Naive B cell (primary cell): ENCODE measurements around the gene BRAP. TPM values are rescaled to one million over a fixed set of nuclear protein-coding genes. Genes with fewer than 3 reads are reported as not detected.
"Not testable (repeated sequence)": the region's sequence is repeated elsewhere in the genome, so short reads cannot be mapped to it uniquely, and the experiment has no call there.

Source experiments
- ATAC-seq, 2 donors: fragments of 150-1000 bp; cut with Tn5 transposase; 2 replicates each; pipeline ENCODE4 v1.10.0; 2021; ENCODE audit warnings: low read depth in 2 of 2, mild to moderate bottlenecking in 2 of 2, moderate library complexity in 2 of 2
- DNase-seq: peaks from one replicate; pipeline ENCODE4 v3.0.0; 2022
- H3K27ac Mint-ChIP-seq, 6 donors: one replicate each; pipeline ENCODE4 v1.8.0; 2020 to 2022; ENCODE audit warnings: mild to moderate bottlenecking in 6 of 6, mixed read lengths in 6 of 6, moderate library complexity in 5 of 6, inconsistent platforms in 2 of 6
- H3K27me3 Mint-ChIP-seq, 3 donors: one replicate each; pipeline ENCODE4 v1.8.0; 2021 to 2022; ENCODE audit warnings: mixed read lengths in 3 of 3, mild to moderate bottlenecking in 1 of 3
- H3K36me3 Mint-ChIP-seq, 2 donors: one replicate each; pipeline ENCODE4 v1.8.0; 2020 to 2022; ENCODE audit warnings: mixed read lengths in 2 of 2, inconsistent platforms in 1 of 2, mild to moderate bottlenecking in 1 of 2
- H3K4me1 Mint-ChIP-seq, 3 donors: one replicate each; pipeline ENCODE4 v1.8.0; 2020 to 2022; ENCODE audit warnings: mixed read lengths in 3 of 3, inconsistent platforms in 1 of 3, mild to moderate bottlenecking in 1 of 3, moderate library complexity in 1 of 3
- H3K4me3 Mint-ChIP-seq, 8 donors: one replicate each; pipeline ENCODE4 v1.8.0; 2020 to 2022; ENCODE audit warnings: mild to moderate bottlenecking in 8 of 8, mixed read lengths in 8 of 8, moderate library complexity in 8 of 8, inconsistent platforms in 2 of 8
- H3K9me3 Mint-ChIP-seq, 7 donors: one replicate each; pipeline ENCODE4 v1.8.0; 2020 to 2022; ENCODE audit warnings: mixed read lengths in 7 of 7, mild to moderate bottlenecking in 5 of 7, inconsistent platforms in 2 of 7, moderate library complexity in 1 of 7
- polyA plus RNA-seq, 6 donors: library from polyadenylated mRNA; unstranded; fragments of 300-500 nt; fragmentation: Illumina TruSeq; gene quantifications; one replicate each; pipeline ENCODE4 v1.2.3, GENCODE V29; 2021; ENCODE audit warnings: low read depth in 6 of 6

The BRAP gene
- polyA plus RNA-seq, 6 donors from 2014 or later = 20.0 to 25.6 (median 23.2) TPM

DNA sequence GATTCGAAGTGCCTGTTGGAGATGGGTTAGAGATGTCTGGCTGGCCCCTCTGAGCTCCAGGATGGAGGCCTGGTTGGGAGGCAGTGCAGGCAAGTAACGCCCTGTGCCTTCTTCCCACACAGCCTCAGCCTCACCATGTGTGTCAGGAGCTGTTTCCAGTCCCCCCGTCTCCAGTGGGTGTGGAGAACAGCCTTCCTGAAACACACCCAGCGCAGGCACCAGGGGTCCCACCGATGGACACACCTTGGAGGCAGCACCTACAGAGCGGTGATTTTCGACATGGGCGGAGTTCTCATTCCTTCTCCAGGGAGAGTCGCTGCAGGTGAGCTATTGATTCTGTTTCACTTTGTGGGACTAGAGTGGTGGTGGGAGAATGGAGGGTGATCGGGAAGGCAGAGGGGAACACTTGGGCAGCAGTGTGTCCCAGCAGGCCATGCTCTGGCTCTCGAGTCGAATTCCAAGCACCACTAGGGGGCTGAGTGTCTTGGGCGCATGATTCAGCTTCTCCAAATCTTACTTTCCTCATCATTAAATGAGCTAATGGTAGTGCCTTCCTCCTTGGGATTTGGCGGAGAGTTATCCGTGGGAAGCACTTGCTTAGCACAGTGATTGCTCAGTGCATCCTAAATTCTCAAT is 6.9 kb upstream of the BRAP start:
- H3K27me3 Mint-ChIP-seq = no peaks in the 10 kb centered on the region
- H3K9me3 Mint-ChIP-seq = no peaks in the 10 kb centered on the region
- peak overlapping the region in 1 of 8 donors; percentile 74 for H3K4me3 Mint-ChIP-seq
- ATAC-seq = no peak
- DNase-seq = no peak
- H3K27ac Mint-ChIP-seq = no peak overlapping the region
- peaks cover 9 to 23% of the 10 kb centered on the region in 2 donors for H3K36me3 Mint-ChIP-seq
- H3K4me1 Mint-ChIP-seq = peaks cover 3 to 9% (median 4%) of the 10 kb centered on the region in 3 donors

DNA sequence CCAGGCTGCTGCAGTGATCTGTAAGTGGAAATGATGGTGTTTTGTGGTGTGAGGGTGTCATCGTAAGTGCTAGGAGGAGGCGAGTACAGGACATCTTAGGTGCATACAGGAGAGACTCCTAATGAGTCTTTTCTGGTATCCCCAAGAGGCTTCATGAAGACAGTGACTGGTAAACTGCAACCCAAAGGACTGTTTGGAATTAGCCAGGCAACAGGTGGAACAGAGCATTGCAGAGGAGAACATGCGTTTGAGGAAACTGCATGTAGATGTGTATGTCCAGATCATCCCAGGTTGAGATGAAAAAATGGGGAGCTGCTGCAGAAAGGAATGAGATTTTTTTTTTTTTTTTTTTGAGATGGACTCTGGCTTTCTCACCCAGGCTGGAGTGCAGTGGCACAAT is 5.5 kb upstream of the BRAP start:
- Mint-ChIP-seq H3K27me3 (no peaks in the 10 kb centered on the region), H3K36me3 (peaks cover 9 to 23% of the 10 kb centered on the region in 2 donors), H3K4me3 (no peak overlapping the region), H3K9me3 (no peaks in the 10 kb centered on the region), H3K4me1 (peaks cover 11 to 23% (median 16%) of the 10 kb centered on the region in 3 donors), H3K27ac (peak overlapping the region in 1 of 6 donors; percentile 30)
- DNase-seq (no peak), ATAC-seq (no peak)

DNA sequence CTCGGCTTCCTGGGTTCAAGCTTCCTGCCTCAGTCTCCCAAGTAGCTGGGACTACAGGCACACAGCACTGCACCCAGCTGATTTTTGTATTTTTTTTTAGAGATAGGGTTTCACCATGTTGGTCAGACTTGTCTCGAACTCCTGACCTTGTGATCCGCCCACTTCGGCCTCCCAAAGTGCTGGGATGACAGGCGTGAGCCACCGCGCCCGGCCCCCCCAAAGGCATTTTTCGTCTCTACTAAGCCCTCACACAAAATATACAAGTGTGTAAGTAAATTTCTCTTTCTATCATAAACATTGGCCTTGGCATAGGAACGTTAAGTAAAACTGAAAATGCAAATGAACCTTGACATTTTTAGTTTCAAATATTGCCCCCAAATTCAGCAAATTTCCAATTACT is 2.2 kb upstream of the BRAP start:
- Mint-ChIP-seq H3K27me3 (no peaks in the 10 kb centered on the region), H3K9me3 (no peaks in the 10 kb centered on the region), H3K4me1 (peaks cover 25 to 43% (median 39%) of the 10 kb centered on the region in 3 donors), H3K36me3 (no peaks in the 10 kb centered on the region), H3K4me3 (peak overlapping the region in 4 of 8 donors; percentile 29 to 84 (median 44)), H3K27ac (peak overlapping the region in 3 of 6 donors; percentile 53 to 77 (median 72))
- DNase-seq (no peak), ATAC-seq (no peak)

DNA sequence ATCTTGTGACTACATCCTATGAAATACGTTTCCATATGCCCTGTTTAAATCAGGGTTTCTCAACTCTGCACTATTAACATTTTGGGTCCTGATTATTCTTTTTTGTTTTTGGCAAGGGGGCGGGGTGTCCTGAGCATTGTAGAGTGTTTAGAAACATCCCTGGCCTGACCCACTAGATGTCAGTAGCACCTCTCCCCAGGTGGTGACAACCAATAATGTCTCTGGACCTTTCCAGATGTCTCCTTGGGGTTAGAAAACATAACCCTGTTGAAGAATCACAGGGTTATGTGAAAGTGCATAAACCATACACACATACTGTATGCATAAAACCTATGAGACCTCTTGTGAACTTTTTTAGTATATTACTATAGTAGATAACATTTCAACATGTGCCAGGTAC is 1.5 kb upstream of the BRAP start:
- Mint-ChIP-seq H3K36me3 (no peaks in the 10 kb centered on the region), H3K27me3 (no peaks in the 10 kb centered on the region), H3K4me3 (peak overlapping the region; percentile 32 to 98 (median 96)), H3K27ac (peak overlapping the region in 4 of 6 donors; percentile 22 to 97 (median 44)), H3K4me1 (peaks cover 28 to 46% (median 39%) of the 10 kb centered on the region in 3 donors), H3K9me3 (no peaks in the 10 kb centered on the region)
- DNase-seq (no peak), ATAC-seq (no peak)

DNA sequence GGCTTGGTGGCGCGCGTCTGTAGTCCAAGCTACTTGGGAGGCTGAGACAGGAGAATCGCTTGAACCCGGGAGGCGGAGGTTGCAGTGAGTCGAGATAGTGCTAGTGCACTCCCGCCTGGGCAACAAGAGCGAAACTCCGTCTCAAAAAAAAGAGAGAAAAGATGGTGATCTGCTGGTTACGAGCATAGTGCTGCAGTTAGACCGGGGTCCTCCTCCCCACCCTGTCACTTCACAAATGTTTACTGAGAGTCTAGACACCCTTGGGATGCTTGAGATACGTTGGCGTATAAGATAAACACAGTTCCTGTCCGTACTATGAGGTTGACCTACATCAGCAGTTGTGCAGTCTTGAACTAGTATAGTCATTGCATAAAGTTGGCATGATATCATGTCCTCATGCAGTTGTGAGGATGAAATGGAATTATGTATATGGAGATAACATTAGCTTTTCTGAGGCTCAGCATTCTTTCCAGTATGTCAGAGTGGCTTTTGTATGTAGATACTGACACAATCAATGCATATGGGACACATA is 884 bp upstream of the BRAP start:
- H3K27ac Mint-ChIP-seq = peak overlapping the region in 5 of 6 donors; percentile 23 to 97 (median 96)
- no peaks in the 10 kb centered on the region for H3K9me3 Mint-ChIP-seq
- H3K27me3 Mint-ChIP-seq = no peaks in the 10 kb centered on the region
- peaks cover 28 to 49% (median 39%) of the 10 kb centered on the region in 3 donors for H3K4me1 Mint-ChIP-seq
- no peak for ATAC-seq
- H3K36me3 Mint-ChIP-seq = peaks cover 0 to 5% of the 10 kb centered on the region in 2 donors
- H3K4me3 Mint-ChIP-seq = peak overlapping the region; percentile 94 to 98 (median 96)
- DNase-seq = no peak

DNA sequence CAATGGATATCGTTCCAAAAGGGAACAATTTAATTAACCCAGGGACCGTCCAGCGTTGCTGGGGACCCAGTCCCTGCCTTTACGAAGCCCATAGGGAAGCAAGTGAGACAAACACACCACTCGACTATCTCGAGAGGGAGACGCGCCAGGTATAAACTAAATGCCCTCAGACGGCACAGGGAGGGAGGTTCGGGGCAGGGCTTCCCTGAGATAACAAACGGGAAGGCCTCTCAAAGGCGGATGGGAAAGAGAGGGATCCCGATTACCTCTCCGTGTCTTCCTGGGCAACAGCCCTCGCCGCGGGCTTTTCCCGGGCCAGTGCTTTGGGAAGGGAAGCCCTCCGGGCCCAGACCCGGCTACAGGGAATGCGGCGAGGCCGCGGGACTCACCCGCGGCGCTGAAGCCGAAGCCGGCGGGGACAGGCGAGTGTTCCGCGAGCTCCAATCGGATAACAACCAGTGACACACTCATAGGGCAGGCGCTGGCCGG is 390 bp downstream of the BRAP start:
- Mint-ChIP-seq H3K27me3 (no peaks in the 10 kb centered on the region), H3K9me3 (no peaks in the 10 kb centered on the region), H3K27ac (peak overlapping the region; percentile 95 to 99 (median 97)), H3K36me3 (peaks cover 0 to 9% of the 10 kb centered on the region in 2 donors), H3K4me1 (peaks cover 28 to 46% (median 39%) of the 10 kb centered on the region in 3 donors), H3K4me3 (peak overlapping the region; percentile 94 to 98 (median 96))
- ATAC-seq = peak in 1 of 2 donors; percentile 5
- no peak for DNase-seq

DNA sequence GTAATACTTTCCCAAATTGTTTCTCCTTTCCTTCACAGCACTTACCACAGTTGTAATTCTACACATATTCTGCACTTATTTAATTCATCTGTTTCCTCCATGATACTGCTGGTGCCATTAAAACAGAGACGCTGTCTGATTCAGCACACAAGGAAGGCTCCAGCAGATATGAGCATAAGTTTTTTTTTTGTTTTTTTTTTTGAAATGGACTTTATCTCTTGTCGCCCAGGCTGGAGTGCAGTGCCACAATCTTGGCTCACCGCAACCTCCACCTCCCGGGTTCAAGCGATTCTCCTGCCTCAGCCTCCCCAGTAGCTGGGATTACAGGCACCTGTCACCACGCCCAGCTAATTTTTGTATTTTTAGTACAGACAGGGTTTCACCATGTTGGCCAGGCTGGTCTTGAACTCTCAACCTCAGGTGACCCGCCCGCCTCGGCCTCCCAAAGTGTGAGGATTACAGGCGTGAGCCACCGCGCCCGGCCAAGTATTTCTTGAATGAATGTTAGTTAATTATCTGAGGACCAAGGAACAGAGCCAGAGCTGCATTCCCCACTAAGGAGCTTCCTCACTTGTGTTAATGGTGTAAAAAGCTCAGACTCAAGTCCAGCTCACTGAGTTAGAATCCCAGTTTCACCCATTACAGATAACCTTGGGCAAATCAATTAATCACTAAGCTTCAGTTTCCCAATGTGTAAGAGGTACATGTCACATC is 1.1 kb downstream of the BRAP start:
- H3K4me3 Mint-ChIP-seq = peak overlapping the region; percentile 94 to 98 (median 96)
- ATAC-seq, H3K27me3 Mint-ChIP-seq, H3K9me3 Mint-ChIP-seq, H3K36me3 Mint-ChIP-seq, DNase-seq: not testable (repeated sequence)
- peaks cover 28 to 46% (median 39%) of the 10 kb centered on the region in 3 donors for H3K4me1 Mint-ChIP-seq
- H3K27ac Mint-ChIP-seq = peak overlapping the region; percentile 7 to 99 (median 96)

DNA sequence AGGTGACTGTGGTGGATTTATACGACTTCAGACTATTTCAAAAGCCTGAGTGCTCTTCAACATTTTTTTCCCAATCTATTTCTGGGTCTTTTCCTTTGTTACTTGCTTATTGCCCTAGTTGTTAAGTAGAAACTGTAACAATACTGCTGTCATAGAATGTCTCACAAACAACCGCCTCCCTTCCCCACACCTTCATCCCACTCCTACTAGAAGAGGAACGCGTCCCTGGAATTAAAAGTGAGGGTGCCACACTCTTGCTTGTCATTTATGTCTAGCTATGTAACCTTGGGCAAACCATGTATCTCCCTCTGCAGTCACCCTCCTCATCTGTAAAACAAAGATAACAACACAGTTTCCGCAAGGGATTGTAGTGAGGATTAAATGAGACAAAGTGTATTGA is 8.6 kb downstream of the BRAP start:
- H3K27ac Mint-ChIP-seq = no peak overlapping the region
- H3K4me1 Mint-ChIP-seq = peaks cover 0 to 3% (median 0%) of the 10 kb centered on the region in 3 donors
- no peaks in the 10 kb centered on the region for H3K9me3 Mint-ChIP-seq
- peaks cover 0 to 21% of the 10 kb centered on the region in 2 donors for H3K36me3 Mint-ChIP-seq
- DNase-seq (no peak), ATAC-seq (no peak)
- no peak overlapping the region for H3K4me3 Mint-ChIP-seq
- no peaks in the 10 kb centered on the region for H3K27me3 Mint-ChIP-seq

DNA sequence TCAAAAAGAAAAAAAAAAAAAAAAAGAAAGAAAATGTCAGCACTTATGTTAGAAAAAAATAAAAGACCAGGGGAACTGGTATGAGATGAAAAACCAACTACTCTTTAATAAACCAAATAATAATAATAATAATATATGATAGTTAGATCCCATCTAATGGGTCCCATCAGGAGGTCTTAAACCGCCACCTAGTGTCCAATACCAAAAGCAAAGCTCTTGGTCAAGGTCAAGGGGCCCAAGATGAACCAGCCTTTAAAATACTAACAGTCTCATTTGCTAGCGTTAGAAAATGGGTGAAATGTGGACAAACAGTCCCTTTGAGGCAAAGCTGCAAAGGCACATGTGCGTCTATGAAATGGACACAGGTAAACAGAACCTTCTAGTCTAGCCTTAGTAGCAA is 12.3 kb downstream of the BRAP start:
- H3K4me1 Mint-ChIP-seq = peaks cover 0 to 2% (median 0%) of the 10 kb centered on the region in 3 donors
- no peaks in the 10 kb centered on the region for H3K27me3 Mint-ChIP-seq
- H3K4me3 Mint-ChIP-seq = peak overlapping the region in 1 of 8 donors; percentile 56
- ATAC-seq = no peak
- no peak for DNase-seq
- H3K36me3 Mint-ChIP-seq = peaks cover 10 to 23% of the 10 kb centered on the region in 2 donors
- peak overlapping the region in 1 of 6 donors; percentile 89 for H3K27ac Mint-ChIP-seq
- no peaks in the 10 kb centered on the region for H3K9me3 Mint-ChIP-seq

DNA sequence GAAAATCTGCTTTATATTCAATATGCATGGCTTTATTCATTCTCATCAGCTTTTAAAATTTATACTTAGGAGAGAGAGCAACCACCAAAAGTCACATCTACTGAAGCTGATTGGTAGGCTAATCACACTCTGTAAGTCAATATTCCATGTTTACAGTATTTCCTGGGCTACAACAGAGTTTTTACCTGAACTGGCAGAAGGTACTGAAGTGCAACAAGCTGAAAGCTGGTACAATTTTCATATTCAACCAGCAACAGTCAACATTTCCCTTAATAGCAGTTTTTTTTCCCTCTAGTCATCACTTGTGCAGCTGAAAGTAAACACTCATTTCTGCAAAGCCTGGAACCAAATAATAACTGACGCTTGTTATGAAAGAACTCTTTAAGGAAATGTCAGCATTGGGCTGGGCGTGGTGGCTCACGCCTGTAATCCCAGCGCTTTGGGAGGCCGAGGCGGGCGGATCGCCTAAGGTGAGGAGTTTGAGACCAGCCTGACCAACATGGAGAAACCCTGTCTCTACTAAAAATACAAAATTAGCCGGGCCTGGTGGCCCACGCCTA is 12.9 kb downstream of the BRAP start:
- Mint-ChIP-seq H3K36me3 (peaks cover 10 to 23% of the 10 kb centered on the region in 2 donors), H3K27ac (peak overlapping the region in 2 of 6 donors; percentile 51 to 89), H3K4me1 (peaks cover 0 to 2% (median 0%) of the 10 kb centered on the region in 3 donors), H3K9me3 (no peaks in the 10 kb centered on the region), H3K27me3 (no peaks in the 10 kb centered on the region), H3K4me3 (no peak overlapping the region)
- ATAC-seq (no peak), DNase-seq (no peak)

DNA sequence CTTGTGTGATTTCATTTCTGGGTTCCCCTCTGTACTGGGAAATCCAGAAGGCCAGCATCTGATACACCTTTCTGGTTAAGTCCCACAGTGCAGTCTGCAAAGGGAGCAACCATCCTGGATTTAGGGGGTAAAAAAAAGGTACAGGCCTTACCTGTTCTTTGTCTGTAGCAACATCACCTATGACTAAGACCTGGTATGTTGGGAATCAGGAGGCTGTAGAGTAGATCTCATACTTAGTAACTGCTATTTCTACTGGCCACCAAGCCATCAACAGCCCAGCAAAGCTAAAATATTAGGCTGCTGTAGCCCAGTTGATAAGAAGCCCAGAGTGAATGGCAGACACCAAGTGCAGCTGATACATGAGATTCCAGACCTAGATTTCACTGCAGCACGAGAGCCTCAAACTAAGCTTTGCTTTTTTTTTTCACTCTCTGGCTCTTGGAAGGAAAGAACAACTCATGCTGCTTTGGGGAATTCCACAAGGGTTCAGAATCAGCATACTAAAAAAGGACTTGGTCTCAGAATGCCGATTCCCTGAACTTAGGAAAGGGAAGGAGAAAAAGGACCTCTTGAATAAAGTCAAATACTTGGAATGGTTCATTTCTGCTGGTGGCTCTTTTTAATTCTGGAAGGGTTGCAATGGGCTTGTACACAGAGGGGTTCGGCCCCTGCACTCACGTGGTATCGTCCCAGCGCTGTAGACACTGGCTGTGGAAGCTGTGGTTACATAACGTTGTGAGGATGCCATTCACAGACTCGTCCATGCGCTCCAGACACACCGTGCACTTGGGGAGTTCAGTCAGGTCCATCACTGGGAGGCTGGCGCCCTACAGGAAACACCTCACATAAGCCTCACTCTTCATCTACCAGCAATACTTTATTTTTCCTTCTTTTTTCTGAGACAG is 20.5 kb downstream of the BRAP start:
- Mint-ChIP-seq H3K4me1 (peaks cover 0 to 4% (median 1%) of the 10 kb centered on the region in 3 donors), H3K9me3 (no peaks in the 10 kb centered on the region), H3K27me3 (no peaks in the 10 kb centered on the region), H3K36me3 (peaks cover 19 to 28% of the 10 kb centered on the region in 2 donors), H3K4me3 (no peak overlapping the region), H3K27ac (peak overlapping the region in 4 of 6 donors; percentile 22 to 94 (median 64))
- ATAC-seq (no peak), DNase-seq (no peak)

DNA sequence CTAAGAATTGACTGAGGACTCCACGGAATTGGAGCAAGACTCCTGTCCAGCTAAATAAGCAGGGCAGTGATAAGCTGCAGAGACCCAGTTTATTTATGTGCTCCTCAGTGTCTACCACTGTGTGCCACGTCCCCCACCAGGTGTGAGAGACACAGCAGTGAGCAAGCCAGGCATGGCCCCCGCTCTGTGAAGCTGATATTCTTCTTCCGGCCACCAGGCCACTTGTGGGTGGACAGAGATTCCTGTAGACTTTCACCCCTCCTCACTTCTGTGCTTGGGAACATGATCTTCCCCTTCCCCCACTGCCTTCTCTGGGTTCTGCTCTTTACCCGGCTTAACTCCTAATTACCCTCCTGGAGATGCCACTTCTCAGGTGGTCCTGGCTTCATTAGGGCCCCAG is 21.3 kb downstream of the BRAP start:
- Mint-ChIP-seq H3K27me3 (no peaks in the 10 kb centered on the region), H3K9me3 (no peaks in the 10 kb centered on the region), H3K4me1 (peaks cover 0 to 4% (median 0%) of the 10 kb centered on the region in 3 donors), H3K36me3 (peaks cover 12 to 22% of the 10 kb centered on the region in 2 donors), H3K4me3 (no peak overlapping the region), H3K27ac (peak overlapping the region in 2 of 6 donors; percentile 81 to 96)
- no peak for DNase-seq
- no peak for ATAC-seq
